Tibial nerve (tissue), 4 donors: ENCODE data around the gene GAB1. TPM values are rescaled to one million over a fixed set of nuclear protein-coding genes. Genes with fewer than 3 reads are reported as not detected.

Experiments
- DNase-seq, 2 donors: peaks; one replicate each; pipeline ENCODE4 v3.0.0-alpha.2; 2019; ENCODE audit warnings: low spot score in 2 of 2
- H3K27ac ChIP-seq, 4 donors: fragments of 200-600 bp; sonication (generic) in 3 of 4; one replicate each; pipeline ENCODE4 v1.5.1; 2017 to 2019; ENCODE audit warnings: mild to moderate bottlenecking in 1 of 4
- H3K27me3 ChIP-seq, 2 donors: fragments of 200-600 bp; sonication (generic) in 1 of 2; one replicate each; pipeline versions ENCODE4 v1.5.1 to v1.6.0; 2017 to 2019
- H3K36me3 ChIP-seq, 3 donors: fragments of 200-600 bp; sonication (generic); one replicate each; pipeline ENCODE4 v1.5.1; 2018 to 2019
- H3K4me1 ChIP-seq, 4 donors: fragments of 200-600 bp; sonication (generic) in 3 of 4; one replicate each; pipeline ENCODE4 v1.5.1; 2017 to 2019
- H3K4me3 ChIP-seq, 4 donors: fragments of 200-600 bp; sonication (generic) in 3 of 4; one replicate each; pipeline ENCODE4 v1.5.1; 2017 to 2019; ENCODE audit warnings: mild to moderate bottlenecking in 1 of 4, moderate library complexity in 1 of 4
- H3K9me3 ChIP-seq, 4 donors: fragments of 200-600 bp; sonication (generic) in 3 of 4; one replicate each; pipeline ENCODE4 v1.5.1; 2017 to 2019
- CTCF ChIP-seq, 5 experiments: fragments of 200-600 bp in 3 of 5; fragments of 450-650 bp in 2 of 5; sonication (generic) in 3 of 5; IDR thresholded peaks; one replicate each; pipeline ENCODE4 v1.5.1; 2016 to 2019; ENCODE audit warnings: antibody characterized with exemption in 5 of 5, mild to moderate bottlenecking in 3 of 5, moderate library complexity in 2 of 5
- EP300 ChIP-seq, 2 donors: sonication (generic); formaldehyde crosslinking; IDR thresholded peaks; one replicate each; pipeline ENCODE4 v1.6.1; 2017; ENCODE audit warnings: antibody characterized with exemption in 2 of 2, mild to moderate bottlenecking in 1 of 2
- POLR2A ChIP-seq, 2 donors: fragments of 450-650 bp; IDR thresholded peaks; one replicate each; pipeline ENCODE4 v1.6.1; 2017; ENCODE audit warnings: antibody characterized with exemption in 2 of 2, mild to moderate bottlenecking in 2 of 2, moderate library complexity in 2 of 2
- WGBS, 2 donors: methylation state at CpG; one replicate each; pipeline ENCODE4 v1.1.5; 2018; 5-methylcytosine and 5-hydroxymethylcytosine counted together
- total RNA-seq, 4 donors: library from RNA; depleted of rRNA; stranded (reverse); fragments of >200 nt; gene quantifications; one replicate each; pipeline ENCODE4 v1.1.0, GENCODE V29; 2016

The GAB1 gene
- total RNA-seq, 4 donors from 2014 or later = 50.7 to 123 (median 81.4) TPM

- H3K4me1 ChIP-seq = peaks cover 5 to 92% (median 33%) of the 10 kb centered on the region in 4 donors
- H3K36me3 ChIP-seq = no peaks in the 10 kb centered on the region
- no peaks in the 10 kb centered on the region for H3K27me3 ChIP-seq
- no peaks in the 10 kb centered on the region for H3K9me3 ChIP-seq
- H3K4me3 ChIP-seq = no peak overlapping the region
- H3K27ac ChIP-seq = peak overlapping the region in 3 of 4 donors; percentile 10 to 94 (median 91)
- DNase-seq = no peak
- WGBS, 2 donors = 33 to 59% methylated on average over 2 of the region's 2 CpGs
- TF ChIP-seq EP300 (IDR thresholded peaks at IDR 0.05) (no peak), CTCF (IDR thresholded peaks at IDR 0.05) (no peak), POLR2A (IDR thresholded peaks at IDR 0.05) (no peak)
Measured at GRCh38 chr4:143400082-143400481, 63.4 kb downstream of the GAB1 start.

GRCh38 chr4:143402776-143403552 is 66.3 kb downstream of the GAB1 start:
- TF ChIP-seq EP300 (IDR thresholded peaks at IDR 0.05) (peak; percentile 43 to 63), CTCF (IDR thresholded peaks at IDR 0.05) (no peak)
- Histone ChIP-seq H3K4me3 (peak overlapping the region in 1 of 4 donors; percentile 10), H3K36me3 (no peaks in the 10 kb centered on the region), H3K9me3 (no peaks in the 10 kb centered on the region), H3K27ac (peak overlapping the region; percentile 63 to 94 (median 78)), H3K27me3 (no peaks in the 10 kb centered on the region), H3K4me1 (peaks cover 11 to 92% (median 56%) of the 10 kb centered on the region in 4 donors)
- 19 to 21% methylated on average over 4 of the region's 4 CpGs for WGBS, 2 donors
- no peak for DNase-seq

- no peak overlapping the region for H3K4me3 ChIP-seq
- 22 to 23% methylated on average over 4 of the region's 4 CpGs for WGBS, 2 donors
- H3K4me1 ChIP-seq = peaks cover 11 to 92% (median 59%) of the 10 kb centered on the region in 4 donors
- no peaks in the 10 kb centered on the region for H3K9me3 ChIP-seq
- H3K27ac ChIP-seq = peak overlapping the region; percentile 61 to 94 (median 78)
- no peaks in the 10 kb centered on the region for H3K36me3 ChIP-seq
- H3K27me3 ChIP-seq = no peaks in the 10 kb centered on the region
- TF ChIP-seq EP300 (IDR thresholded peaks at IDR 0.05) (no peak), POLR2A (IDR thresholded peaks at IDR 0.05) (no peak), CTCF (IDR thresholded peaks at IDR 0.05) (no peak)
- DNase-seq = no peak
Measured at GRCh38 chr4:143403553-143403820, 66.8 kb downstream of the GAB1 start.

- WGBS, 2 donors = 75 to 85% methylated on average over 3 of the region's 3 CpGs
- H3K27me3 ChIP-seq = no peaks in the 10 kb centered on the region
- no peak overlapping the region for H3K4me3 ChIP-seq
- H3K27ac ChIP-seq = peak overlapping the region; percentile 34 to 94 (median 90)
- H3K36me3 ChIP-seq = no peaks in the 10 kb centered on the region
- no peak for DNase-seq
- TF ChIP-seq EP300 (IDR thresholded peaks at IDR 0.05) = no peak
- no peak for TF ChIP-seq POLR2A (IDR thresholded peaks at IDR 0.05)
- TF ChIP-seq CTCF (IDR thresholded peaks at IDR 0.05) = no peak
- no peaks in the 10 kb centered on the region for H3K9me3 ChIP-seq
- H3K4me1 ChIP-seq = peaks cover 11 to 94% (median 63%) of the 10 kb centered on the region in 4 donors
Measured at GRCh38 chr4:143404555-143404954, 67.9 kb downstream of the GAB1 start.

- TF ChIP-seq POLR2A (IDR thresholded peaks at IDR 0.05) (no peak), CTCF (IDR thresholded peaks at IDR 0.05) (no peak), EP300 (IDR thresholded peaks at IDR 0.05) (no peak)
- no peak for DNase-seq
- Histone ChIP-seq H3K4me3 (no peak overlapping the region), H3K36me3 (no peaks in the 10 kb centered on the region), H3K27me3 (no peaks in the 10 kb centered on the region), H3K27ac (peak overlapping the region; percentile 34 to 94 (median 90)), H3K9me3 (no peaks in the 10 kb centered on the region), H3K4me1 (peaks cover 11 to 94% (median 66%) of the 10 kb centered on the region in 4 donors)
- 40% methylated on average over 3 of the region's 3 CpGs for WGBS, 2 donors
Measured at GRCh38 chr4:143405075-143405730, 68.5 kb downstream of the GAB1 start.
